ENCODE results near the gene DDX56. TPM values are rescaled to one million over a fixed set of nuclear protein-coding genes. Genes with fewer than 3 reads are reported as not detected.
A peak's percentile ranks its signal among the peaks of the same experiment; 100 is the strongest.

The DDX56 gene
- total and polyA plus RNA-seq, 2 of the 13 experiments (the other 11 are each of a cell fraction or from before 2014, with no cell fraction given): 82.6 to 120 TPM

- TF ChIP-seq, protein P1, sequence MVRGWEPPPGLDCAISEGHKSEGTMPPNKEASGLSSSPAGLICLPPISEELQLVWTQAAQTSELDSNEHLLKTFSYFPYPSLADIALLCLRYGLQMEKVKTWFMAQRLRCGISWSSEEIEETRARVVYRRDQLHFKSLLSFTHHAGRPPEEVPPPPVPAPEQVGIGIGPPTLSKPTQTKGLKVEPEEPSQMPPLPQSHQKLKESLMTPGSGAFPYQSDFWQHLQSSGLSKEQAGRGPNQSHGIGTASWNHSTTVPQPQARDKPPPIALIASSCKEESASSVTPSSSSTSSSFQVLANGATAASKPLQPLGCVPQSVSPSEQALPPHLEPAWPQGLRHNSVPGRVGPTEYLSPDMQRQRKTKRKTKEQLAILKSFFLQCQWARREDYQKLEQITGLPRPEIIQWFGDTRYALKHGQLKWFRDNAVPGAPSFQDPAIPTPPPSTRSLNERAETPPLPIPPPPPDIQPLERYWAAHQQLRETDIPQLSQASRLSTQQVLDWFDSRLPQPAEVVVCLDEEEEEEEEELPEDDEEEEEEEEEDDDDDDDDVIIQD (CRISPR knock-in tag; IDR thresholded peaks at IDR 0.05; ENCODE audit: low read depth): no peak
- TF ChIP-seq ZNF609 (CRISPR knock-in tag; IDR thresholded peaks at IDR 0.05; ENCODE audit: borderline replicate concordance) (no peak), ZNF292 (CRISPR knock-in tag; IDR thresholded peaks at IDR 0.05; ENCODE audit: borderline replicate concordance, low read depth) (no peak), ARID2 (CRISPR knock-in tag; IDR thresholded peaks at IDR 0.05; ENCODE audit: borderline replicate concordance) (no peak), ZHX2 (IDR thresholded peaks at IDR 0.05; ENCODE audit: low read depth) (no peak), ZHX2 (CRISPR knock-in tag; IDR thresholded peaks at IDR 0.05; ENCODE audit: borderline replicate concordance) (no peak), RFX5 (IDR thresholded peaks at IDR 0.05; ENCODE audit: low read depth, low read length) (no peak; the same call in 1 of the 2 replicates), REXO4 (CRISPR knock-in tag; IDR thresholded peaks at IDR 0.05; ENCODE audit: borderline replicate concordance) (no peak), ZNF232 (CRISPR knock-in tag; IDR thresholded peaks at IDR 0.05; ENCODE audit: borderline replicate concordance) (peak; percentile 40; the same call in 1 of the 2 replicates), ZNF34 (CRISPR knock-in tag; IDR thresholded peaks at IDR 0.05; ENCODE audit: borderline replicate concordance) (no peak), ZNF230 (CRISPR knock-in tag; IDR thresholded peaks at IDR 0.05) (no peak), ZNF17 (CRISPR knock-in tag; IDR thresholded peaks at IDR 0.05) (no peak), ZNF329 (CRISPR knock-in tag; IDR thresholded peaks at IDR 0.05; ENCODE audit: low read depth) (peak; percentile 86), ZNF724P (CRISPR knock-in tag; IDR thresholded peaks at IDR 0.05; ENCODE audit: borderline replicate concordance) (no peak)
- TF ChIP-seq, protein P2, sequence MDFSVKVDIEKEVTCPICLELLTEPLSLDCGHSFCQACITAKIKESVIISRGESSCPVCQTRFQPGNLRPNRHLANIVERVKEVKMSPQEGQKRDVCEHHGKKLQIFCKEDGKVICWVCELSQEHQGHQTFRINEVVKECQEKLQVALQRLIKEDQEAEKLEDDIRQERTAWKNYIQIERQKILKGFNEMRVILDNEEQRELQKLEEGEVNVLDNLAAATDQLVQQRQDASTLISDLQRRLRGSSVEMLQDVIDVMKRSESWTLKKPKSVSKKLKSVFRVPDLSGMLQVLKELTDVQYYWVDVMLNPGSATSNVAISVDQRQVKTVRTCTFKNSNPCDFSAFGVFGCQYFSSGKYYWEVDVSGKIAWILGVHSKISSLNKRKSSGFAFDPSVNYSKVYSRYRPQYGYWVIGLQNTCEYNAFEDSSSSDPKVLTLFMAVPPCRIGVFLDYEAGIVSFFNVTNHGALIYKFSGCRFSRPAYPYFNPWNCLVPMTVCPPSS (IDR thresholded peaks at IDR 0.05): no peak
Measured at GRCh38 chr7:44581879-44582603, 8.3 kb upstream of the DDX56 start, which contains the start of gene TMED4 (continued).

Data from HepG2 (cell line).